Karpas-422 (cell line): ENCODE measurements around the gene PSME4. TPM values are rescaled to one million over a fixed set of nuclear protein-coding genes. Genes with fewer than 3 reads are reported as not detected.

ENCODE experiments used
- DNase-seq: peaks from one replicate; pipeline ENCODE4 v3.0.0-alpha.2; 2015
- H2AFZ ChIP-seq: fragments of 200-600 bp; sonication (generic); 2 replicates; pipeline ENCODE4 v1.6.1; 2014; ENCODE audit warnings: antibody characterized with exemption, low read length, mixed read lengths
- H3K27ac ChIP-seq: fragments of 200-600 bp; sonication (generic); 2 replicates; pipeline ENCODE4 v1.5.1; 2014; ENCODE audit warnings: mild to moderate bottlenecking, low read length, moderate library complexity
- H3K27me3 ChIP-seq: fragments of 200-600 bp; sonication (generic); 2 replicates; pipeline ENCODE4 v1.6.1; 2014; ENCODE audit warnings: low read length, mixed read lengths
- H3K36me3 ChIP-seq: fragments of 200-600 bp; sonication (generic); 2 replicates; pipeline ENCODE4 v1.6.1; 2014; ENCODE audit warnings: low read length, mixed read lengths; ENCODE audit not compliant: insufficient read depth
- H3K4me1 ChIP-seq: fragments of 200-600 bp; sonication (generic); 2 replicates; pipeline ENCODE4 v1.6.1; 2014; ENCODE audit warnings: mild to moderate bottlenecking, low read length, mixed read lengths
- H3K4me2 ChIP-seq: fragments of 200-600 bp; sonication (generic); 2 replicates; pipeline ENCODE4 v1.6.1; 2014; ENCODE audit warnings: low read length, low read depth, mild to moderate bottlenecking; ENCODE audit not compliant: poor library complexity, severe bottlenecking
- H3K4me3 ChIP-seq: fragments of 200-600 bp; sonication (generic); 2 replicates; pipeline ENCODE4 v1.5.1; 2014; ENCODE audit warnings: mild to moderate bottlenecking, antibody characterized with exemption, low read length, mixed read lengths
- H3K79me2 ChIP-seq: fragments of 200-600 bp; sonication (generic); 2 replicates; pipeline ENCODE4 v1.6.1; 2014; ENCODE audit warnings: mild to moderate bottlenecking, low read length, mixed read lengths
- H3K9ac ChIP-seq: fragments of 200-600 bp; sonication (generic); 2 replicates; pipeline ENCODE4 v1.6.0; 2014; ENCODE audit warnings: low read length
- H3K9me2 ChIP-seq: fragments of 200-600 bp; sonication (generic), shearing (Covaris generic); replicated peaks from 2 replicates; pipeline ENCODE4 v1.6.0; 2014; ENCODE audit warnings: mild to moderate bottlenecking, low read length, moderate library complexity; ENCODE audit not compliant: insufficient read depth
- H3K9me3 ChIP-seq: fragments of 300-700, 200-600 bp; sonication (generic); 2 replicates; pipeline ENCODE4 v1.6.1; 2014; ENCODE audit warnings: low read length, mixed read lengths
- H4K20me1 ChIP-seq: fragments of 200-600 bp; sonication (generic); 2 replicates; pipeline ENCODE4 v1.6.1; 2014; ENCODE audit warnings: mild to moderate bottlenecking, antibody characterized with exemption, low read length, low read depth; ENCODE audit not compliant: insufficient read depth
- small RNA-seq: library from RNA; depleted of rRNA; stranded (forward); fragments of <200 nt; gene quantifications from one replicate; pipeline ENCODE3, GENCODE V24; 2014
- total RNA-seq: library from RNA; depleted of rRNA; stranded (reverse); fragments of >200 nt; shearing (Covaris generic); gene quantifications from 2 replicates; pipeline ENCODE4 v1.2.3, GENCODE V29; 2014; ENCODE audit warnings: low replicate concordance; rRNA removed

The PSME4 gene
- total RNA-seq, 1 experiment from 2014 or later = 67.5 TPM

GRCh38 chr2:53819634-53820033 lies 151.2 kb downstream of the PSME4 start:
- Histone ChIP-seq H3K9me3 (no peaks in the 10 kb centered on the region), H3K4me2 (no peak overlapping the region), H3K27ac (no peak overlapping the region), H3K36me3 (peaks cover 38% of the 10 kb centered on the region; the same call in 1 of the 2 replicates), H4K20me1 (no peaks in the 10 kb centered on the region), H2AFZ (no peak overlapping the region), H3K4me3 (no peak overlapping the region), H3K9me2 (no peaks in the 10 kb centered on the region), H3K9ac (no peak overlapping the region), H3K79me2 (no peaks in the 10 kb centered on the region), H3K4me1 (no peaks in the 10 kb centered on the region), H3K27me3 (no peaks in the 10 kb centered on the region)
- DNase-seq = no peak

GRCh38 chr2:53818854-53819435 lies 151.8 kb downstream of the PSME4 start:
- H3K9me2 ChIP-seq = no peaks in the 10 kb centered on the region
- DNase-seq = no peak
- no peaks in the 10 kb centered on the region for H4K20me1 ChIP-seq
- no peaks in the 10 kb centered on the region for H3K79me2 ChIP-seq
- H2AFZ ChIP-seq = no peak overlapping the region
- H3K4me1 ChIP-seq = no peaks in the 10 kb centered on the region
- H3K27ac ChIP-seq = no peak overlapping the region
- H3K4me2 ChIP-seq = no peak overlapping the region
- no peaks in the 10 kb centered on the region for H3K9me3 ChIP-seq
- no peak overlapping the region for H3K4me3 ChIP-seq
- no peaks in the 10 kb centered on the region for H3K27me3 ChIP-seq
- peaks cover 40% of the 10 kb centered on the region; the same call in 1 of the 2 replicates for H3K36me3 ChIP-seq
- H3K9ac ChIP-seq = no peak overlapping the region

Small RNAs within 50 kb of the gene (small RNA-seq; reads per million reads assigned to genes)
- gene MIR3682 = not detected

Other genes with a start within 250 kb of the PSME4 start
- gene CHAC2, start 203.2 kb downstream of the PSME4 start, total RNA-seq = 9.8 and 21.3 TPM in 2 replicates
- gene ASB3, start 184.0 kb downstream of the PSME4 start, total RNA-seq = 26.4 and 39.8 TPM in 2 replicates
- gene ERLEC1, start 183.9 kb downstream of the PSME4 start, total RNA-seq = 54.8 and 62.9 TPM in 2 replicates
- 6.6 and 11.4 TPM in 2 replicates for gene GPR75, start 111.0 kb downstream of the PSME4 start, total RNA-seq
- 19.8 and 22.8 TPM in 2 replicates for gene ACYP2, start 144.6 kb upstream of the PSME4 start, total RNA-seq